K562 (cell line): Measurements from ENCODE around the gene CNOT9.

Experiments
- NFATC3 ChIP-seq: fragments of 450-650 bp; IDR thresholded peaks from 2 replicates; pipeline ENCODE4 v1.6.1; 2017; ENCODE audit warnings: mild to moderate bottlenecking
- POLR2AphosphoS2 ChIP-seq: IDR thresholded peaks from 2 replicates; pipeline ENCODE4 v1.6.1; 2012; ENCODE audit warnings: low read length, improper control_type of control experiment
- SUPT5H ChIP-seq: fragments of 450-650 bp; IDR thresholded peaks from 2 replicates; pipeline ENCODE4 v1.6.1; 2016
- ZNF707 ChIP-seq: fragments of 250-450 bp; sonication (Bioruptor Pico); conservative IDR thresholded peaks from 2 replicates; pipeline ENCODE4 v1.8.0; 2022; ENCODE audit warnings: inconsistent platforms, mild to moderate bottlenecking, moderate library complexity
- TF ChIP-seq, protein P1 (sequence below): sonication (generic); formaldehyde crosslinking; IDR thresholded peaks from 2 replicates; pipeline ENCODE4 v1.9.0; 2022; ENCODE audit warnings: mild to moderate bottlenecking, missing genetic modification reagents
- TF ChIP-seq, protein P2 (sequence below): fragments of 250-450 bp; sonication (Bioruptor Pico); IDR thresholded peaks from 2 replicates; pipeline ENCODE4 v1.9.0; 2021; ENCODE audit warnings: mild to moderate bottlenecking, inconsistent platforms
- TF ChIP-seq, protein P3 (sequence below), 3 experiments: IDR thresholded peaks in 2 of 3; conservative IDR thresholded peaks in 1 of 3; 2 replicates each; pipeline ENCODE4 v1.5.1; 2011 to 2012; ENCODE audit warnings: low read length in 3 of 3, mild to moderate bottlenecking in 3 of 3, control low read depth in 2 of 3, improper control_type of control experiment in 1 of 3, inconsistent platforms in 1 of 3, low read depth in 1 of 3, mixed read lengths in 1 of 3, moderate library complexity in 1 of 3; ENCODE audit not compliant: insufficient read depth in 2 of 3
- TF ChIP-seq, protein P4 (sequence below), 2 experiments: fragments of 450-650 bp; conservative IDR thresholded peaks; 2 replicates each; pipeline ENCODE4 v1.6.1; 2017; ENCODE audit warnings: mild to moderate bottlenecking in 2 of 2, moderate library complexity in 2 of 2
- TF ChIP-seq, protein P5 (sequence below), 2 experiments: fragments of 450-650 bp in 1 of 2; sonication (generic) in 1 of 2; formaldehyde crosslinking in 1 of 2; IDR thresholded peaks in 1 of 2; conservative IDR thresholded peaks in 1 of 2; 2 replicates each; pipeline versions ENCODE4 v1.6.1 to v1.8.1; 2016 to 2023; ENCODE audit warnings: mild to moderate bottlenecking in 2 of 2, moderate library complexity in 2 of 2, inconsistent platforms in 1 of 2, missing genetic modification reagents in 1 of 2

DNA sequence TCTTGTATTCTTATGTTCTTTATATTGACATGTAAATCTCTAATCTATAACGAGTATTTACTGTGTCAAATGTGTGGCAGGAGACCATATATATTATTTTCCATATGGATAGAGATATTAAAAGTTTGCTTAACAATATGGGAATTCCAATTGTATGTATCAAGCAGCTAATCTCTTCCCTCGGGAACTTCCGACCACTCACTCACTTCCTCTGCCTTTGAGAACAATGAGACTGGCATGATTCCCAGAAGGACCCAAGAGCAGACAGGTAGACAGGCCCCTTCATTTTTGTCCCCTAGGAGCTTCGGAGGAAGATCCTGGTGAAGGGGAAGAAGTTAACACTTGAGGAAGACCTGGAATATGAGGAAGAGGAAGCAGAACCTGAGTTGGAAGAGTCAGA is 63.2 kb downstream of the CNOT9 start:
- TF ChIP-seq, protein P1, sequence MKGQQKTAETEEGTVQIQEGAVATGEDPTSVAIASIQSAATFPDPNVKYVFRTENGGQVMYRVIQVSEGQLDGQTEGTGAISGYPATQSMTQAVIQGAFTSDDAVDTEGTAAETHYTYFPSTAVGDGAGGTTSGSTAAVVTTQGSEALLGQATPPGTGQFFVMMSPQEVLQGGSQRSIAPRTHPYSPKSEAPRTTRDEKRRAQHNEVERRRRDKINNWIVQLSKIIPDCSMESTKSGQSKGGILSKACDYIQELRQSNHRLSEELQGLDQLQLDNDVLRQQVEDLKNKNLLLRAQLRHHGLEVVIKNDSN (CRISPR knock-in tag), result no peak
- TF ChIP-seq SUPT5H, result no peak
- TF ChIP-seq, protein P2, sequence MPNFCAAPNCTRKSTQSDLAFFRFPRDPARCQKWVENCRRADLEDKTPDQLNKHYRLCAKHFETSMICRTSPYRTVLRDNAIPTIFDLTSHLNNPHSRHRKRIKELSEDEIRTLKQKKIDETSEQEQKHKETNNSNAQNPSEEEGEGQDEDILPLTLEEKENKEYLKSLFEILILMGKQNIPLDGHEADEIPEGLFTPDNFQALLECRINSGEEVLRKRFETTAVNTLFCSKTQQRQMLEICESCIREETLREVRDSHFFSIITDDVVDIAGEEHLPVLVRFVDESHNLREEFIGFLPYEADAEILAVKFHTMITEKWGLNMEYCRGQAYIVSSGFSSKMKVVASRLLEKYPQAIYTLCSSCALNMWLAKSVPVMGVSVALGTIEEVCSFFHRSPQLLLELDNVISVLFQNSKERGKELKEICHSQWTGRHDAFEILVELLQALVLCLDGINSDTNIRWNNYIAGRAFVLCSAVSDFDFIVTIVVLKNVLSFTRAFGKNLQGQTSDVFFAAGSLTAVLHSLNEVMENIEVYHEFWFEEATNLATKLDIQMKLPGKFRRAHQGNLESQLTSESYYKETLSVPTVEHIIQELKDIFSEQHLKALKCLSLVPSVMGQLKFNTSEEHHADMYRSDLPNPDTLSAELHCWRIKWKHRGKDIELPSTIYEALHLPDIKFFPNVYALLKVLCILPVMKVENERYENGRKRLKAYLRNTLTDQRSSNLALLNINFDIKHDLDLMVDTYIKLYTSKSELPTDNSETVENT (CRISPR knock-in tag), result no peak
- TF ChIP-seq, protein P3, sequence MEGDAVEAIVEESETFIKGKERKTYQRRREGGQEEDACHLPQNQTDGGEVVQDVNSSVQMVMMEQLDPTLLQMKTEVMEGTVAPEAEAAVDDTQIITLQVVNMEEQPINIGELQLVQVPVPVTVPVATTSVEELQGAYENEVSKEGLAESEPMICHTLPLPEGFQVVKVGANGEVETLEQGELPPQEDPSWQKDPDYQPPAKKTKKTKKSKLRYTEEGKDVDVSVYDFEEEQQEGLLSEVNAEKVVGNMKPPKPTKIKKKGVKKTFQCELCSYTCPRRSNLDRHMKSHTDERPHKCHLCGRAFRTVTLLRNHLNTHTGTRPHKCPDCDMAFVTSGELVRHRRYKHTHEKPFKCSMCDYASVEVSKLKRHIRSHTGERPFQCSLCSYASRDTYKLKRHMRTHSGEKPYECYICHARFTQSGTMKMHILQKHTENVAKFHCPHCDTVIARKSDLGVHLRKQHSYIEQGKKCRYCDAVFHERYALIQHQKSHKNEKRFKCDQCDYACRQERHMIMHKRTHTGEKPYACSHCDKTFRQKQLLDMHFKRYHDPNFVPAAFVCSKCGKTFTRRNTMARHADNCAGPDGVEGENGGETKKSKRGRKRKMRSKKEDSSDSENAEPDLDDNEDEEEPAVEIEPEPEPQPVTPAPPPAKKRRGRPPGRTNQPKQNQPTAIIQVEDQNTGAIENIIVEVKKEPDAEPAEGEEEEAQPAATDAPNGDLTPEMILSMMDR (IDR thresholded peaks at IDR 0.05 in 2 of 3, conservative IDR thresholded peaks at IDR 0.05 in 1 of 3; ENCODE audit: insufficient read depth in 2 of 3, low read depth in 1 of 3, low read length in 3 of 3), result no peak
- no peak for TF ChIP-seq ZNF707 (CRISPR knock-in tag)
- no peak for TF ChIP-seq NFATC3
- TF ChIP-seq, protein P4, sequence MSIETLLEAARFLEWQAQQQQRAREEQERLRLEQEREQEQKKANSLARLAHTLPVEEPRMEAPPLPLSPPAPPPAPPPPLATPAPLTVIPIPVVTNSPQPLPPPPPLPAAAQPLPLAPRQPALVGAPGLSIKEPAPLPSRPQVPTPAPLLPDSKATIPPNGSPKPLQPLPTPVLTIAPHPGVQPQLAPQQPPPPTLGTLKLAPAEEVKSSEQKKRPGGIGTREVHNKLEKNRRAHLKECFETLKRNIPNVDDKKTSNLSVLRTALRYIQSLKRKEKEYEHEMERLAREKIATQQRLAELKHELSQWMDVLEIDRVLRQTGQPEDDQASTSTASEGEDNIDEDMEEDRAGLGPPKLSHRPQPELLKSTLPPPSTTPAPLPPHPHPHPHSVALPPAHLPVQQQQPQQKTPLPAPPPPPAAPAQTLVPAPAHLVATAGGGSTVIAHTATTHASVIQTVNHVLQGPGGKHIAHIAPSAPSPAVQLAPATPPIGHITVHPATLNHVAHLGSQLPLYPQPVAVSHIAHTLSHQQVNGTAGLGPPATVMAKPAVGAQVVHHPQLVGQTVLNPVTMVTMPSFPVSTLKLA (conservative IDR thresholded peaks at IDR 0.05), result no peak
- TF ChIP-seq POLR2AphosphoS2, result no peak
- TF ChIP-seq, protein P5, sequence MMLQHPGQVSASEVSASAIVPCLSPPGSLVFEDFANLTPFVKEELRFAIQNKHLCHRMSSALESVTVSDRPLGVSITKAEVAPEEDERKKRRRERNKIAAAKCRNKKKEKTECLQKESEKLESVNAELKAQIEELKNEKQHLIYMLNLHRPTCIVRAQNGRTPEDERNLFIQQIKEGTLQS (IDR thresholded peaks at IDR 0.05), result no peak
- TF ChIP-seq, protein P5 (CRISPR knock-in tag; conservative IDR thresholded peaks at IDR 0.05), result no peak
